ENCODE results near the gene FGF22.

FGF22 gene

DNA sequence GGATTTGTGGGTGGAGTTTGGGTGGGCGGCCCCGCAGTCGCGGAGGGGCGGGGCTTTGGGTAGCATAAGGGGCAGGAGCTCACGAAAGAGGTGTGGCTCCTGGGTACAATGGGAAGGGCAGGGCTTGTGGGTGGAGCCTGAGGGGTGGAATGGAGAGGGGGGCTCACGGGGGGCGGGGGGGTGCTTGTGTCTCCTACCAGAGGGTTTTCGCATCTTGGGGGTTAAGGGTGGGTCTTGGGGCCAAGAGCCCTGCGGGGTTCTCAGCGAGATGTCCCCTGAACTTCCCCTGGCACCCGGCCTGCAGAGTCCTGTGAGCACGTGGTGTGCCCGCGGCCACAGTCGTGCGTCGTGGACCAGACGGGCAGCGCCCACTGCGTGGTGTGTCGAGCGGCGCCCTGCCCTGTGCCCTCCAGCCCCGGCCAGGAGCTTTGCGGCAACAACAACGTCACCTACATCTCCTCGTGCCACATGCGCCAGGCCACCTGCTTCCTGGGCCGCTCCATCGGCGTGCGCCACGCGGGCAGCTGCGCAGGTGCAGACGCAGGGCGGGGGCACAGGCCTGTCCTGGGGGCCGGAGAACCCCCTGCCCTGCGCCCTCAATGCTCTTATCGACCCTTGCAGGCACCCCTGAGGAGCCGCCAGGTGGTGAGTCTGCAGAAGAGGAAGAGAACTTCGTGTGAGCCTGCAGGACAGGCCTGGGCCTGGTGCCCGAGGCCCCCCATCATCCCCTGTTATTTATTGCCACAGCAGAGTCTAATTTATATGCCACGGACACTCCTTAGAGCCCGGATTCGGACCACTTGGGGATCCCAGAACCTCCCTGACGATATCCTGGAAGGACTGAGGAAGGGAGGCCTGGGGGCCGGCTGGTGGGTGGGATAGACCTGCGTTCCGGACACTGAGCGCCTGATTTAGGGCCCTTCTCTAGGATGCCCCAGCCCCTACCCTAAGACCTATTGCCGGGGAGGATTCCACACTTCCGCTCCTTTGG lies 41.6 kb downstream of the FGF22 start:
- DNase-seq = no peak

GRCh38 chr19:682678-683320 lies 43.1 kb downstream of the FGF22 start:
- no peak for DNase-seq

- DNase-seq = no peak
Observed at GRCh38 chr19:685454-685931, 45.8 kb downstream of the FGF22 start.

DNA sequence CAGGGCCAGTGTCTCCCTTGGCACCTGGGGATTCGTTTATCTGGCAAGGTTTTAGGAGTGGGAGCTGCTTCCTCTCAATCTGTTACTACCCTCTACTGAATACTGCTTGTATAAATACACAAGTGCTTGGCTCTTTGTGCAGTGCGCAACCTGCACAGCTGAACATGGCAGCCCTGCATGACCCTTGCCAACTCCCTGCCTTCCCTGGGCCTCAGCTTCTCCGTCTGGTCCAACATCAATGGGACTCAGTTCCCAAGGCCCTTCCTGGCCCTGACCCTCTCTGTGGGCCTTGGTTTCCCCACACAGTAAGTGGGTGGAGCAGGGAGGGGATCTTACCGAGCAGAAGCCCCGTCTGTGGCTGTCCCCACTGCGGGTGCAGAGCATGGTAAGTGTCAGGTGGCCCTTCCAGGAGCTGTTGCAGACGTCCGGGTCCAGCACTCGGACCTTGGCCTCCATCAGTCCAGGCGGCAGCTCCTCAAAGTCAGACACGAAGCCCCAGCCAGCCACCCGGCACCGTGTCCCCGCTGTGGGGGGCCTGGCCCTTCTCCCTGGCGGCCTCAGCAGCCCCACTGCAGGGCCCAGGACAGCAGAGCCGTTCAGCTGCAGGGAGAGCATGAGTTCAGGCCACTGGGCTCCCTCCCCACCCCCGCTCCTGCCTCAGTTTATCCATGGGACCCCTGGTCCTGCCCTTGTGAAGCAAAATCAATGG lies 47.1 kb downstream of the FGF22 start:
- DNase-seq = no peak

- DNase-seq = no peak
Observed at GRCh38 chr19:687569-688166, 48.0 kb downstream of the FGF22 start.

- no peak for DNase-seq
Observed at GRCh38 chr19:688214-688613, 48.5 kb downstream of the FGF22 start.

GRCh38 chr19:688992-689391 lies 49.3 kb downstream of the FGF22 start:
- DNase-seq = no peak

GRCh38 chr19:690203-690602 lies 50.5 kb downstream of the FGF22 start:
- DNase-seq = no peak

All from activated CD8-positive, alpha-beta memory T cell treated with anti-CD3 and anti-CD28 coated beads for 24 hours (primary cell).